B cell (primary cell): ENCODE data around the gene GSX2. TPM values are rescaled to one million over a fixed set of nuclear protein-coding genes. Genes with fewer than 3 reads are reported as not detected.

Experiments used
- ATAC-seq: fragments of 200-7000 bp; cut with Tn5 transposase; one replicate; pipeline ENCODE4 v1.10.0; 2021; ENCODE audit warnings: low read depth, mild to moderate bottlenecking, moderate number of reproducible peaks, moderate library complexity
- CTCF ChIA-PET: fragments of 350-600 bp; sonication (Branson Sonifier 250); formaldehyde crosslinking; loops from one replicate; lab custom pipeline; 2021; ENCODE audit warnings: antibody characterized with exemption, inconsistent platforms; lab: Charles Lee
- POLR2A ChIA-PET: fragments of 350-600 bp; sonication (Branson Sonifier 250); formaldehyde crosslinking; loops from one replicate; lab custom pipeline; 2021; ENCODE audit warnings: antibody characterized with exemption; lab: Charles Lee
- DNase-seq: peaks from one replicate; pipeline ENCODE4 v3.0.0; 2013
- H2AFZ ChIP-seq: 2 replicates; pipeline ENCODE4 v1.6.1; 2012; ENCODE audit warnings: mild to moderate bottlenecking, low read depth, low read length; ENCODE audit not compliant: insufficient read depth, poor library complexity, severe bottlenecking
- H3K27ac ChIP-seq, 2 donors: 1 replicate in 1 of 2; 2 replicates in 1 of 2; pipeline ENCODE4 v1.5.1; 2012 to 2013; ENCODE audit warnings: low read length in 2 of 2, mild to moderate bottlenecking in 2 of 2, moderate library complexity in 1 of 2
- H3K27me3 ChIP-seq, 4 experiments: fragments of 200-600 bp in 1 of 4; sonication (generic) in 1 of 4; replicated peaks in 1 of 4; 1 replicate in 2 of 4; 2 replicates in 2 of 4; pipeline versions ENCODE4 v1.6.1 to v1.7.0; 2013 to 2016; ENCODE audit warnings: low read length in 3 of 4, mild to moderate bottlenecking in 2 of 4, mixed read lengths in 1 of 4, moderate library complexity in 1 of 4; ENCODE audit not compliant: insufficient read depth in 4 of 4, control insufficient read depth in 3 of 4; ENCODE audit errors: control extremely low read depth in 1 of 4
- H3K36me3 ChIP-seq, 2 experiments: replicated peaks in 1 of 2; 1 replicate in 1 of 2; 2 replicates in 1 of 2; pipeline versions ENCODE4 v1.6.1 to v1.7.1; 2013; ENCODE audit warnings: low read length in 1 of 2; ENCODE audit not compliant: insufficient read depth in 2 of 2, control insufficient read depth in 1 of 2; ENCODE audit errors: control extremely low read depth in 1 of 2, extremely low read depth in 1 of 2
- H3K4me1 ChIP-seq, 2 donors: fragments of 200-600 bp in 1 of 2; sonication (generic) in 1 of 2; 1 replicate in 1 of 2; 2 replicates in 1 of 2; pipeline versions ENCODE4 v1.5.1 to v1.6.1; 2013 to 2017; ENCODE audit warnings: low read length in 2 of 2; ENCODE audit not compliant: control insufficient read depth in 2 of 2, insufficient read depth in 2 of 2
- H3K4me2 ChIP-seq: replicated peaks from 2 replicates; pipeline ENCODE3; 2012; ENCODE audit warnings: mild to moderate bottlenecking, low read depth, low read length; ENCODE audit not compliant: poor library complexity, severe bottlenecking
- H3K4me3 ChIP-seq, 5 experiments: fragments of 200-600 bp in 1 of 5; sonication (generic) in 1 of 5; 1 replicate in 3 of 5; 2 replicates in 2 of 5; pipeline versions ENCODE4 v1.5.1 to v1.7.0; 2011 to 2016; ENCODE audit warnings: low read length in 4 of 5, mild to moderate bottlenecking in 4 of 5, low read depth in 2 of 5, control low read depth in 1 of 5, moderate library complexity in 1 of 5; ENCODE audit not compliant: insufficient read depth in 1 of 5; ENCODE audit errors: control extremely low read depth in 1 of 5, extremely low read depth in 1 of 5
- H3K79me2 ChIP-seq: fragments of 200-600 bp; sonication (generic); one replicate; pipeline ENCODE4 v1.6.0; 2016; ENCODE audit warnings: low read length; ENCODE audit not compliant: control insufficient read depth, insufficient read depth
- H3K9ac ChIP-seq: fragments of 200-600 bp; sonication (generic); 2 replicates; pipeline ENCODE4 v1.6.1; 2017; ENCODE audit warnings: mild to moderate bottlenecking, low read length, moderate library complexity
- H3K9me3 ChIP-seq, 3 donors: one replicate each; pipeline versions ENCODE4 v1.6.1 to v1.7.1; 2013; ENCODE audit warnings: low read length in 2 of 3; ENCODE audit not compliant: control insufficient read depth in 2 of 3, insufficient read depth in 1 of 3; ENCODE audit errors: control extremely low read depth in 1 of 3
- H4K20me1 ChIP-seq: 2 replicates; pipeline ENCODE4 v1.6.0; 2012; ENCODE audit warnings: mild to moderate bottlenecking, low read length; ENCODE audit not compliant: insufficient read depth, control insufficient read depth, poor library complexity, severe bottlenecking
- H3K27ac Mint-ChIP-seq: one replicate; pipeline ENCODE4 v1.8.0; 2021; ENCODE audit warnings: mixed read lengths
- H3K27me3 Mint-ChIP-seq: one replicate; pipeline ENCODE4 v1.8.0; 2021; ENCODE audit warnings: mixed read lengths
- H3K4me1 Mint-ChIP-seq: one replicate; pipeline ENCODE4 v1.8.0; 2021; ENCODE audit warnings: mixed read lengths
- H3K4me3 Mint-ChIP-seq: one replicate; pipeline ENCODE4 v1.8.0; 2021; ENCODE audit warnings: mixed read lengths
- H3K9me3 Mint-ChIP-seq: one replicate; pipeline ENCODE4 v1.8.0; 2022; ENCODE audit warnings: mixed read lengths; ENCODE audit not compliant: insufficient read depth
- EZH2 ChIP-seq: IDR thresholded peaks from 2 replicates; pipeline ENCODE4 v1.6.1; 2012; ENCODE audit warnings: borderline replicate concordance, low read depth, mild to moderate bottlenecking, moderate library complexity, low read length; ENCODE audit not compliant: insufficient read depth, poor library complexity, severe bottlenecking
- WGBS: methylation state at CpG from one replicate; pipeline ENCODE4 v1.1.5; 2013; ENCODE audit warnings: missing lambda C conversion rate; ENCODE audit not compliant: insufficient coverage; 5-methylcytosine and 5-hydroxymethylcytosine counted together
- intact Hi-C: fragments of 100-400 bp; cut with micrococcal nuclease; formaldehyde crosslinking; loops from one replicate; pipeline ENCODE4 v1.10.0; 2022
- polyA plus RNA-seq: library from polyadenylated mRNA; depleted of rRNA; stranded (reverse); fragments of >200 nt; gene quantifications from 2 replicates; pipeline ENCODE4 v1.2.3, GENCODE V29; 2012
- total RNA-seq, 2 donors: library from RNA; stranded (reverse); fragments of 120-200 nt in 1 of 2; gene quantifications; 1 replicate in 1 of 2; 2 replicates in 1 of 2; pipeline versions ENCODE4 v1.2.3 to v1.2.4, GENCODE V29; 2013 to 2022
- TF ChIP-seq, protein P1 (sequence below): fragments of 200-600 bp; IDR thresholded peaks from one replicate; pipeline ENCODE4 v1.8.0; 2022; ENCODE audit warnings: antibody characterized with exemption, mild to moderate bottlenecking

The GSX2 gene
- total and polyA plus RNA-seq, 2 donors (not counting 1 experiment from before 2014, with no cell fraction given): 0.34 to 0.47 TPM

DNA sequence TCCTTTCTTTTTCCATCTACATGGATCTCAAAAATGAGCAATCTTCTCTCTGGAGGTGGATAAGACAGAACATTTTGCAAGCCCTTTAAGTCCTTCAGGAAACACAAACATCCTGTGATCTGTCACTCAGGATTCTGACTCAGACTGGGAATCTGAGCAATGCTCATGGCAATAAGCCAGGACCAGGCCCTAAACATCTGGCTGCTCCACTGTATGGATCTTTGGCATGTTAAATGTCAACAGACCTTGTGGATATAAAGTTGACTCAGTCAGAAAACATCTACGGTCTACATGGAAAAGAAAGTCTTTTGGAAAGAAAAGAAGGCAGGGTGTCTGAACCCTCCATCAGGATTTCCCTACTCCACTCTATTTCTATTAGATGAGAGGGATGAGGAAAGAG, 17.8 kb upstream of the GSX2 start:
- H3K4me1 Mint-ChIP-seq: no peaks in the 10 kb centered on the region
- no peak for ATAC-seq
- intact Hi-C loops: no loop called here

DNA sequence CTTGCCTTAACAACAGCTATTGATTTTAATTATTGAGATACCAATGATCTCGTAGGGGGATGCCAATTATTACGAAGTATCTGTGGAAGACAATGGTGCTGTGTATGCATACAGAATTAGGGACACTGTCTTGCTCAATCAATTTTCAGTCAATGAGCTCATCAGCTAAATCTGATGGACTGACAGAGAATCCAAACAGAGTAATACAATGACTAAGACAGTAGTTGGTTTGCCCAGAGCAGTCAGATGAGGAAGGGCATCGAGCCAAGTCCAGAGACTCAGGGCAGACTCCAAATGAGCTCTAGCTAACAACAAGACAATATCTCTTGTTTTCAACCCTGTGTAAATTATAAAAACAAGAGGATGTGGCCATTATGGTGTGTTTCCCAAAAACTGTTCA, 14.7 kb upstream of the GSX2 start:
- no peak for TF ChIP-seq EZH2
- TF ChIP-seq, protein P1, sequence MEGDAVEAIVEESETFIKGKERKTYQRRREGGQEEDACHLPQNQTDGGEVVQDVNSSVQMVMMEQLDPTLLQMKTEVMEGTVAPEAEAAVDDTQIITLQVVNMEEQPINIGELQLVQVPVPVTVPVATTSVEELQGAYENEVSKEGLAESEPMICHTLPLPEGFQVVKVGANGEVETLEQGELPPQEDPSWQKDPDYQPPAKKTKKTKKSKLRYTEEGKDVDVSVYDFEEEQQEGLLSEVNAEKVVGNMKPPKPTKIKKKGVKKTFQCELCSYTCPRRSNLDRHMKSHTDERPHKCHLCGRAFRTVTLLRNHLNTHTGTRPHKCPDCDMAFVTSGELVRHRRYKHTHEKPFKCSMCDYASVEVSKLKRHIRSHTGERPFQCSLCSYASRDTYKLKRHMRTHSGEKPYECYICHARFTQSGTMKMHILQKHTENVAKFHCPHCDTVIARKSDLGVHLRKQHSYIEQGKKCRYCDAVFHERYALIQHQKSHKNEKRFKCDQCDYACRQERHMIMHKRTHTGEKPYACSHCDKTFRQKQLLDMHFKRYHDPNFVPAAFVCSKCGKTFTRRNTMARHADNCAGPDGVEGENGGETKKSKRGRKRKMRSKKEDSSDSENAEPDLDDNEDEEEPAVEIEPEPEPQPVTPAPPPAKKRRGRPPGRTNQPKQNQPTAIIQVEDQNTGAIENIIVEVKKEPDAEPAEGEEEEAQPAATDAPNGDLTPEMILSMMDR: no peak
- H3K4me3 ChIP-seq: no peak overlapping the region
- Mint-ChIP-seq H3K4me3 (no peak overlapping the region), H3K9me3 (no peaks in the 10 kb centered on the region), H3K27ac (no peak overlapping the region), H3K4me1 (no peaks in the 10 kb centered on the region), H3K27me3 (peaks cover 54% of the 10 kb centered on the region)
- no peaks in the 10 kb centered on the region for H3K36me3 ChIP-seq
- no peaks in the 10 kb centered on the region for H3K4me1 ChIP-seq
- ChIA-PET POLR2A (no interaction called here), CTCF (no interaction called here)
- peaks cover 0 to 5% (median 3%) of the 10 kb centered on the region in 4 experiments for H3K27me3 ChIP-seq
- DNase-seq (no peak), ATAC-seq (no peak)
- no peak overlapping the region for H2AFZ ChIP-seq
- no peak overlapping the region for H3K4me2 ChIP-seq
- H3K27ac ChIP-seq: no peak overlapping the region
- H3K79me2 ChIP-seq: no peaks in the 10 kb centered on the region
- H4K20me1 ChIP-seq: no peaks in the 10 kb centered on the region
- H3K9me3 ChIP-seq: no peaks in the 10 kb centered on the region
- WGBS: no CpG with 5 or more reads among the region's 3 CpGs
- no peak overlapping the region for H3K9ac ChIP-seq
- intact Hi-C loops: no loop called here

More for the DNA sequence above, 17.8 kb upstream of the GSX2 start:
- Histone ChIP-seq H3K27ac (no peak overlapping the region), H3K4me2 (no peak overlapping the region), H3K9ac (no peak overlapping the region), H3K4me3 (no peak overlapping the region), H3K79me2 (no peaks in the 10 kb centered on the region), H4K20me1 (no peaks in the 10 kb centered on the region), H2AFZ (no peak overlapping the region), H3K36me3 (no peaks in the 10 kb centered on the region), H3K4me1 (no peaks in the 10 kb centered on the region), H3K27me3 (peaks cover 0 to 6% (median 0%) of the 10 kb centered on the region in 4 experiments), H3K9me3 (no peaks in the 10 kb centered on the region)
- Mint-ChIP-seq H3K4me3 (no peak overlapping the region), H3K27me3 (peaks cover 46% of the 10 kb centered on the region), H3K9me3 (no peaks in the 10 kb centered on the region), H3K27ac (no peak overlapping the region)
- WGBS: no CpG with 5 or more reads among the region's 1 CpG
- POLR2A ChIA-PET: no interaction called here
- DNase-seq: no peak
- no peak for TF ChIP-seq EZH2
- TF ChIP-seq, protein P1: no peak
- CTCF ChIA-PET: no interaction called here
